Loucy (cell line): ENCODE data around the gene CGGBP1.

Source experiments
- H2AFZ ChIP-seq: fragments of 200-600 bp; sonication (generic); 2 replicates; pipeline ENCODE4 v1.6.0; 2016; ENCODE audit warnings: antibody characterized with exemption, mild to moderate bottlenecking, low read length, moderate library complexity
- H3F3A ChIP-seq: fragments of 200-600 bp; 2 replicates; pipeline ENCODE4 v1.6.0; 2016; ENCODE audit warnings: antibody characterized with exemption, low read depth, mild to moderate bottlenecking
- H3K27me3 ChIP-seq: fragments of 200-600 bp; sonication (generic); 2 replicates; pipeline ENCODE4 v1.6.1; 2014; ENCODE audit warnings: low read length, mild to moderate bottlenecking; ENCODE audit not compliant: insufficient read depth, poor library complexity, severe bottlenecking
- H3K36me3 ChIP-seq: fragments of 200-600 bp; sonication (generic); 2 replicates; pipeline ENCODE4 v1.6.1; 2016; ENCODE audit warnings: low read length; ENCODE audit not compliant: insufficient read depth
- H3K4me1 ChIP-seq: fragments of 200-600 bp; sonication (generic); 2 replicates; pipeline ENCODE4 v1.5.1; 2014; ENCODE audit warnings: low read length, mild to moderate bottlenecking; ENCODE audit not compliant: insufficient read depth, poor library complexity, severe bottlenecking
- H3K4me2 ChIP-seq: fragments of 200-600 bp; sonication (generic); 2 replicates; pipeline ENCODE4 v1.6.0; 2014; ENCODE audit warnings: antibody characterized with exemption, low read length, low read depth, mild to moderate bottlenecking; ENCODE audit not compliant: poor library complexity, severe bottlenecking
- H3K4me3 ChIP-seq: fragments of 200-600 bp; sonication (generic); 2 replicates; pipeline ENCODE4 v1.5.1; 2014; ENCODE audit warnings: low read length, mild to moderate bottlenecking, mixed read lengths; ENCODE audit not compliant: poor library complexity, severe bottlenecking
- H3K79me2 ChIP-seq: fragments of 200-600 bp; sonication (generic); 2 replicates; pipeline ENCODE4 v1.6.1; 2014; ENCODE audit warnings: low read length; ENCODE audit not compliant: insufficient read depth
- H3K9ac ChIP-seq: fragments of 200-600 bp; sonication (generic); 2 replicates; pipeline ENCODE4 v1.6.0; 2014; ENCODE audit warnings: mild to moderate bottlenecking, low read depth, low read length, moderate library complexity; ENCODE audit not compliant: poor library complexity, severe bottlenecking
- H3K9me2 ChIP-seq: fragments of 200-600 bp; sonication (generic); replicated peaks from 2 replicates; pipeline ENCODE4 v1.6.1; 2016; ENCODE audit warnings: low read depth, low read length, mixed read lengths
- H3K9me3 ChIP-seq: fragments of 200-600 bp; sonication (generic); 2 replicates; pipeline ENCODE4 v1.6.1; 2014; ENCODE audit warnings: mild to moderate bottlenecking, antibody characterized with exemption, low read length, low read depth; ENCODE audit not compliant: insufficient read depth
- H4K20me1 ChIP-seq: fragments of 200-600 bp; sonication (generic); 2 replicates; pipeline ENCODE4 v1.6.0; 2014; ENCODE audit warnings: antibody characterized with exemption, low read length, mild to moderate bottlenecking; ENCODE audit not compliant: insufficient read depth, poor library complexity, severe bottlenecking
- CTCF ChIP-seq: fragments of 200-600 bp; sonication (generic); conservative IDR thresholded peaks from 2 replicates; pipeline ENCODE4 v1.5.1; 2014; ENCODE audit warnings: mild to moderate bottlenecking, antibody characterized with exemption, low read length
- EZH2phosphoT487 ChIP-seq: fragments of 200-600 bp; IDR thresholded peaks from 2 replicates; pipeline ENCODE4 v1.6.1; 2018; ENCODE audit warnings: antibody characterized with exemption, mild to moderate bottlenecking, moderate library complexity, borderline replicate concordance

The CGGBP1 gene

GRCh38 chr3:88041005-88041404 is 17.8 kb downstream of the CGGBP1 start:
- Histone ChIP-seq H3K4me3 (no peak overlapping the region), H3F3A (no peaks in the 10 kb centered on the region)

GRCh38 chr3:88040529-88040928 is 18.3 kb downstream of the CGGBP1 start:
- no peak overlapping the region for H3K4me2 ChIP-seq
- no peaks in the 10 kb centered on the region for H3K79me2 ChIP-seq
- no peak overlapping the region for H2AFZ ChIP-seq
- no peak for TF ChIP-seq EZH2phosphoT487
- TF ChIP-seq CTCF: no peak
- no peaks in the 10 kb centered on the region for H3F3A ChIP-seq
- H3K9me2 ChIP-seq: no peaks in the 10 kb centered on the region
- no peaks in the 10 kb centered on the region for H3K36me3 ChIP-seq
- no peaks in the 10 kb centered on the region for H3K27me3 ChIP-seq
- H3K9me3 ChIP-seq: no peaks in the 10 kb centered on the region
- H4K20me1 ChIP-seq: no peaks in the 10 kb centered on the region
- H3K4me3 ChIP-seq: no peak overlapping the region
- H3K9ac ChIP-seq: no peak overlapping the region
- no peaks in the 10 kb centered on the region for H3K4me1 ChIP-seq

More at GRCh38 chr3:88041005-88041404, 17.8 kb downstream of the CGGBP1 start:
- H4K20me1 ChIP-seq: no peaks in the 10 kb centered on the region
- no peaks in the 10 kb centered on the region for H3K4me1 ChIP-seq
- no peak; the same call in 1 of the 2 replicates for TF ChIP-seq CTCF
- TF ChIP-seq EZH2phosphoT487: no peak
- no peak overlapping the region for H3K4me2 ChIP-seq
- no peaks in the 10 kb centered on the region for H3K9me2 ChIP-seq
- H3K9ac ChIP-seq: no peak overlapping the region
- no peak overlapping the region for H2AFZ ChIP-seq
- H3K79me2 ChIP-seq: no peaks in the 10 kb centered on the region
- H3K27me3 ChIP-seq: no peaks in the 10 kb centered on the region
- H3K36me3 ChIP-seq: no peaks in the 10 kb centered on the region
- H3K9me3 ChIP-seq: no peaks in the 10 kb centered on the region

GRCh38 chr3:88038566-88038965 is 20.2 kb downstream of the CGGBP1 start:
- Histone ChIP-seq H3K4me3 (no peak overlapping the region), H3K9ac (no peak overlapping the region), H3K9me2 (no peaks in the 10 kb centered on the region), H2AFZ (no peak overlapping the region), H3K4me1 (peaks cover 6% of the 10 kb centered on the region), H3K4me2 (no peak overlapping the region), H3K79me2 (no peaks in the 10 kb centered on the region), H3K36me3 (no peaks in the 10 kb centered on the region), H3F3A (no peaks in the 10 kb centered on the region), H3K9me3 (no peaks in the 10 kb centered on the region), H4K20me1 (no peaks in the 10 kb centered on the region), H3K27me3 (no peaks in the 10 kb centered on the region)
- TF ChIP-seq EZH2phosphoT487 (no peak), CTCF (no peak)
